Activated T-helper 1 cell treated with anti-CD3 and anti-CD28 coated beads, Interleukin-12 subunit alpha, Interleukin-12 subunit beta, Interleukin-2, Interleukin-4 antibody, amounts not matched to agents 30 ng/mL and 10 ng/mL and 1 ng/mL, durations not matched to agents 14 hours and 24 hours and 36 hours (primary cell): ENCODE data around the gene IPO9. TPM values are rescaled to one million over a fixed set of nuclear protein-coding genes. Genes with fewer than 3 reads are reported as not detected.
"Not testable (repeated sequence)": the region's sequence is repeated elsewhere in the genome, so short reads cannot be mapped to it uniquely, and the experiment has no call there.

ENCODE experiments used
- DNase-seq: peaks from one replicate; pipeline ENCODE4 v3.0.0; 2021; ENCODE audit warnings: low spot score
- H3K27ac Mint-ChIP-seq: one replicate; pipeline ENCODE4 v1.8.0; 2021; ENCODE audit warnings: mild to moderate bottlenecking, mixed read lengths
- H3K27me3 Mint-ChIP-seq: one replicate; pipeline ENCODE4 v1.8.0; 2022; ENCODE audit warnings: mild to moderate bottlenecking, moderate library complexity, mixed read lengths; ENCODE audit not compliant: insufficient read depth
- H3K36me3 Mint-ChIP-seq: one replicate; pipeline ENCODE4 v1.8.0; 2021; ENCODE audit warnings: low read depth, mixed read lengths
- H3K4me1 Mint-ChIP-seq: one replicate; pipeline ENCODE4 v1.8.0; 2021; ENCODE audit warnings: low read depth, mixed read lengths
- H3K4me3 Mint-ChIP-seq: one replicate; pipeline ENCODE4 v1.8.0; 2021; ENCODE audit warnings: mild to moderate bottlenecking, moderate library complexity, mixed read lengths
- H3K9me3 Mint-ChIP-seq: one replicate; pipeline ENCODE4 v1.8.0; 2021; ENCODE audit warnings: mixed read lengths
- intact Hi-C: fragments of 100-400 bp; cut with micrococcal nuclease; formaldehyde crosslinking; loops from one replicate; pipeline ENCODE4 v1.15.1; 2024
- total RNA-seq: library from RNA; stranded (reverse); gene quantifications from 2 replicates; pipeline ENCODE4 v1.2.3, GENCODE V29; 2022

The IPO9 gene
- total RNA-seq, 1 donor from 2014 or later = 58.5 TPM

DNA sequence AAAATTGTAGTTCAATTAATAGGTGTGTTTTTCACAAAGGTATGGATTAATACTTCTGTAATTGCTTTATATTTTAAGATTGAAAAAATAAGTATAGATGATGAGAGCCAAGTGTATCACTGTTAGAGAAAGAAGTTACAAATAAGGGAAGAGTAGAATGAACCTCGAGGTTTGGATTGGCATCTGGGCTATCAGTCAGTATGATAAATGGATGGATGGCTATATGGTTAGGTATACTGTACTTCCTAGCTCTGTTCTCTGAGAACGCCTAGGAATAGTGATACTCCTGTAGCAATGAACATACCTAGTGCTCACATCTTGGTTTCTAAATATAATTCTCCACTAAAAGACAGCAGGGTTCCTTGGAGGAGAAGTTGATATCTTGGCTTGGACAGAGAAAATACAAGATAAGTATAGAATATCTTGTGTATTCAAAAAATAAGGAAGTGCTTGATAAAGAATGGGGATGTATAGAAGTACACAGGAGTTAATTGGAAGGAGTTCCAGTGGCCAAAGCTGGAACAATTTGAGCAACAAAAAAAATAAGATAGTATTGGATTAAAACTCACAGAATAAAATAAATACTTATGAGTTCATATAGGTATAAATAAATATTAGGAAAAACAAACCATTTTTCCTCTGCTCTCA is 12.4 kb downstream of the IPO9 start:
- peaks cover 33% of the 10 kb centered on the region for H3K4me1 Mint-ChIP-seq
- no peaks in the 10 kb centered on the region for H3K27me3 Mint-ChIP-seq
- no peak overlapping the region for H3K4me3 Mint-ChIP-seq
- intact Hi-C loops = no loop called here
- no peak overlapping the region for H3K27ac Mint-ChIP-seq
- no peak for DNase-seq
- H3K36me3 Mint-ChIP-seq = peaks cover 19% of the 10 kb centered on the region
- H3K9me3 Mint-ChIP-seq = no peaks in the 10 kb centered on the region

DNA sequence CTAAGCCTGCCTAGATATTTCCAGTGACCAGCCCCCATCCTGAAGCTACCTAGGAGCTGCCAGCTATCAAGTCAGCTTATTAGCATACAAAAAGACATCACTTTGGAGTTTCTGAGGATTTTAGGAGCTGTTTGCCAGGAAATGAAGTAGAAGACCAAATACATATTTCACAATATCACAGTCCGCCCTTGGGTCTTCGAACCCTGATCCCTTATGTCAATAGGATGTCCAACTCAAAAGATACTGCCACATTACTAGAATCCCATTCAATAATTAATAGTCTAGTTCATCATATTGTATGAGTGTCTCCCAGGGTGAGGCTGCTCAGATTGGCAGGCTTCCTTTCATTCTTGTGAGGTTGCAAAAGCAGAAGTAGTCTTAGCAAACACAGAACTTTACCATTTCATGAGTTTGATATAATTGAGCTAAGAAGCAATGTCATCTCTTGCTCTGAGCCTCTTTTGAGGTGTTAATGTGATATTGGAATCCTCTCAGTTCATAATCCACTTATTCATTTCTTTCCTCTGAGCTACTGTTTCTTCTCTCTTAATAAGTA is 13.6 kb downstream of the IPO9 start:
- DNase-seq = no peak
- Mint-ChIP-seq H3K4me1 (peaks cover 29% of the 10 kb centered on the region), H3K4me3 (no peak overlapping the region), H3K27me3 (no peaks in the 10 kb centered on the region), H3K9me3 (no peaks in the 10 kb centered on the region), H3K27ac (no peak overlapping the region), H3K36me3 (peaks cover 13% of the 10 kb centered on the region)
- intact Hi-C loops = no loop called here

DNA sequence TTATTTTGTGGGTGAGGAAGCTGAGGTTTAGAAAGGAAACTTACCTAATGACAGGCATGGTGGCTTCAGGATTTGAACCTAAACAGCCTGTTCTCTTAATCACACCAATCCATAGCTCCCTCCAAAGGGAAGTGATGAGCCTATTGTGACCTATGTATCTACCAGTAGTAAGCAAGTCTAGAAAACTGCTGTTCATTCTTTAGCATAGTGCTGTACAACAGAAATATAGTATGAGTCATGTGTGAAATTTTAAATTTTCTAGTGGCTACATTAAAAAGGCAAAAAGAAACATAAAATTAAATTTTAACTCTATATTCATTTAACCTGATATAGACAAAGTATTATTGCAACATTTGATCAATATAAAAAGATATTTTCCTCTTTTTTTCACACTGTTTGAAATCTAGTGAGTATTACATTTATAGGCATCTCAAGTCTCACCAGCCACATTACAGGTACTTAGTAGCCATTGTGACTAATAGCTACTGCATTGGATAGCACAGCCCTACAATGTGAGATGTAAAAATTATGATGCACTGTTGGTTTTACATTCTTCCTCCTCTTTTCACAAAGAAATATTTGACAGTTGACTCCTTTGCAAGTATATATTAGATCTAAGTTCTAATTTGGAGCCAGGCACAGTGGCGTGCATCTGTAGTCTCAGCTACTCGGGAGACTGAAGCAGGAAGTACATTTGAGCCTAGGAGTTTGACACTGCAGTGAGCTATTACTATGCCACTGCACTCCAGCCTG is 16.6 kb downstream of the IPO9 start:
- Mint-ChIP-seq H3K27ac (peak overlapping the region; percentile 34), H3K9me3 (no peaks in the 10 kb centered on the region), H3K4me3 (no peak overlapping the region), H3K4me1 (peaks cover 23% of the 10 kb centered on the region), H3K36me3 (peaks cover 22% of the 10 kb centered on the region), H3K27me3 (no peaks in the 10 kb centered on the region)
- DNase-seq = no peak
- intact Hi-C loops = no loop called here

DNA sequence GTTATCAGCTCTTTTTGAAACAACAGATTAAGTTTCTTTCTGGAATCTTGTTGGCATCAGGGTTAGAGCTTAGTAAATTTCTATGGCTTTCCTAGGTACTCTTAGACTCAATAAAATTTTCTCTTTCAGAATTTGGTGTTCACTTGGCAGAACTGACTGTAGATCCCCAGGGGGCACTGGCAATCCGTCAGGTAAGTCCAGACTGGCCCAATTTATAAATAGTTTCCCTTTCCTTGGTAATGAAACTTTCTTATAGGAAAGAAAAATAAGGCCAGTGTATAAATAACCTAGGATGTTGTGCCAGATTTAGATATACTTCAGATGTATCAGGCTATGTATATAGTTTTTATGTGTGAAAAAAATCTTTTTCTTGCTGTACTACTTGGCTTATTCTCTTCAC is 18.2 kb downstream of the IPO9 start:
- peaks cover 25% of the 10 kb centered on the region for H3K36me3 Mint-ChIP-seq
- DNase-seq = no peak

DNA sequence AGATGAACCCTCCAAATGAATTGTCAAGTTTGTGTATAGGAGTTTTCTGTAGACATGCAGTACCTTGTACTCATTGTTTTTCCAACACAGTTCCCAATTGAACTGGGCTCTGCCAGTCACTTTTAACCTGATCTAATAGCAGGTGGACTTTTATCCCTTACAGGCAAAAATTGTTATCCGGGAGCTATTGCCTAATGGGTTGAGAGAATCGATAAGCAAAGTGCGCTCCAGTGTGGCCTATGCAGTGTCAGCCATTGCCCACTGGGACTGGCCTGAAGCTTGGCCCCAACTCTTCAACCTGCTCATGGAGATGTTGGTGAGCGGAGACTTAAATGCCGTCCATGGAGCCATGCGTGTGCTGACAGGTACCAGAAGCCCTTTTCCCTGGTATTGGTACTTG is 19.3 kb downstream of the IPO9 start:
- Mint-ChIP-seq H3K9me3 (no peaks in the 10 kb centered on the region), H3K36me3 (peaks cover 27% of the 10 kb centered on the region), H3K27ac (no peak overlapping the region), H3K4me3 (no peak overlapping the region), H3K27me3 (no peaks in the 10 kb centered on the region), H3K4me1 (peaks cover 13% of the 10 kb centered on the region)
- intact Hi-C loops = no loop called here
- no peak for DNase-seq

More for the DNA sequence above, 18.2 kb downstream of the IPO9 start:
- H3K27me3 Mint-ChIP-seq = no peaks in the 10 kb centered on the region
- H3K27ac Mint-ChIP-seq = no peak overlapping the region
- intact Hi-C loops = no loop called here
- no peaks in the 10 kb centered on the region for H3K9me3 Mint-ChIP-seq
- H3K4me3 Mint-ChIP-seq = no peak overlapping the region
- H3K4me1 Mint-ChIP-seq = peaks cover 19% of the 10 kb centered on the region

DNA sequence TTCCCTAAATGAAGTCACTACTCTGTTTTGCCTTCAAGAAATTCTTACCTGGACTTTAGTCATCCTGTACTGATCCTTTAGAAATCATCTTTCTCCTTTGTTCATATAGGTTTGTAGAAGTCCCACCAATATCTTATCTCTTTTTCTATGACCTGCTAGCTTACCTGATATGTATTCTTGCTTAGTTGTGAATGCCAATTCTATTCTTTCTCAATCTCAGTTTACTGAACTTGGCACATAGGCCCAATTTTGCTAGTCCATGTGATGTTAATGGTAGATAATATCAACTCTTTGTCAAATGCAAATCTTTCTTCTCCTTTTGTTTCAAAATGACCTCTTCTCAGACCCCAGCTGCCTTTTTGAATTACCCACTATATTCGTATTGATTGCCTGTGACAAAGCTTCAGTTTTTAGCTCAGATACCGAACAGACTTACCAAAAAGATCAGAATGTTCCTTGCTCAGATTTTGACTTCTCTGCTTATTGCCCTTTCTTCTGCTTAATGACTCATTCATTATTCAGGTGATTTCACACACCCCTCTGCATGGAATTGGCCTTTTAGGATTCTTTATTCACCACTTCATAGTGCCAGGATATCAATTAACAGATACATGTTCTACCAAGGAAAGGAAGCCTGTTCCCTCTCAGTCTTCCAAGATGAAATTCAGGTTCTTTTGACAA is 20.6 kb downstream of the IPO9 start:
- Mint-ChIP-seq H3K36me3 (peaks cover 32% of the 10 kb centered on the region), H3K9me3 (no peaks in the 10 kb centered on the region), H3K4me1 (peaks cover 13% of the 10 kb centered on the region), H3K27me3 (no peaks in the 10 kb centered on the region), H3K4me3 (no peak overlapping the region), H3K27ac (no peak overlapping the region)
- intact Hi-C loops = no loop called here
- DNase-seq = no peak

DNA sequence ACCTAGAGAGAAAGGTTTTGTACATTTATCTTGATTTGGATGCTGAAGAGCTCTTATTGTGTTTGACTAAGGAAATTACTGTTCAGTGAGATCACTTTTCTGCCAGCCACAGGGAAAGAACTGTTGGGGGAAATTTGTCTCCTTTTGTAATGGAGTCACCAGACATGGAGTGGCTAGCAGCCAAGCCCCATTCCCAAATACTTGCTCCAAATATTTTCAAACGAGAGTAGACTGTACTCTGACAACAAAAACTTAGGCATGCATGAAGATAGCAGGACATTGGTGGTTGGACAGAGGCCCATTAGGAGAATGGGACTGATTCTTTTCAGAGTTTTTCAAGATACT is 21.1 kb downstream of the IPO9 start:
- H3K4me1 Mint-ChIP-seq = peaks cover 13% of the 10 kb centered on the region
- intact Hi-C loops = no loop called here
- no peaks in the 10 kb centered on the region for H3K27me3 Mint-ChIP-seq
- no peak overlapping the region for H3K4me3 Mint-ChIP-seq
- no peak for DNase-seq
- peaks cover 37% of the 10 kb centered on the region for H3K36me3 Mint-ChIP-seq
- H3K9me3 Mint-ChIP-seq = no peaks in the 10 kb centered on the region
- H3K27ac Mint-ChIP-seq = no peak overlapping the region

DNA sequence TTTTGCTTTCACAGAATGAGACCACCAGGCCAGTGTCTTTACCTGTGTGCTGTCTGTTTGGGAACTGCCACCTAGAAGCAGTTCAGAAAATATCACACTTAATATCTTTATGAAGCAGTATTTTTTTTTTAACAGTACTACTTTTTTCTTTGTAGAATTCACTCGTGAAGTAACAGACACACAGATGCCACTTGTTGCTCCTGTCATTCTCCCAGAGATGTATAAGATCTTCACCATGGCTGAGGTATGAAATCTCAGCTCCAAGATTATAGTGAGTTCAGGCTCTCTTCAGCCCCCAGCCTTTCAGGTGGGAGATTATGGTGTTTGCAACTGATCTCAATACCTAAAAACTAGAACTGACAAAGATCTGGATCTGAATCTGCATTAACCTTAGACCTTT is 23.0 kb downstream of the IPO9 start:
- H3K27ac Mint-ChIP-seq = no peak overlapping the region
- DNase-seq = no peak
- intact Hi-C loops = no loop called here
- no peak overlapping the region for H3K4me3 Mint-ChIP-seq
- peaks cover 49% of the 10 kb centered on the region for H3K36me3 Mint-ChIP-seq
- peaks cover 5% of the 10 kb centered on the region for H3K4me1 Mint-ChIP-seq
- no peaks in the 10 kb centered on the region for H3K9me3 Mint-ChIP-seq
- H3K27me3 Mint-ChIP-seq = no peaks in the 10 kb centered on the region

DNA sequence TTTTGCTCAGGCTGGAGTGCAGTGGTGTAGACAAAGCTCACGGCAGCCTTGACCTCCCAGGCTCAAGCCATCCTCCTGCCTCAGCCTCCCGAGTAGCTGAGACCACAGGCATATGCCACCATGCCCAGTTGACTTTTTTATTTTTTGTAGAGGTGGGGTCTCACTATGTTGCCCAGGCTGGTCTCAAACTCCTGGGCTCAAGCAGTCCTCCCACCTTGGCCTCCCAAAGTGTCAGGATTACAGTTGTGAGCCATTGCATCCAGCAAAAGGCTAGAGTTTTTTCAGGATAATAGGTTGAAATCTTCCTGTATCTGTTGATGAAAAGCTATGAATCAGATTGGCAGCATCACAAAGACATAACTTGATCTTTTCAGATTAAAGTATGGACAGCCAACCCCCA is 27.8 kb downstream of the IPO9 start:
- H3K27me3 Mint-ChIP-seq, H3K4me3 Mint-ChIP-seq, DNase-seq, intact Hi-C loops, H3K4me1 Mint-ChIP-seq, H3K27ac Mint-ChIP-seq, H3K9me3 Mint-ChIP-seq: not testable (repeated sequence)
- peaks cover 57% of the 10 kb centered on the region for H3K36me3 Mint-ChIP-seq

DNA sequence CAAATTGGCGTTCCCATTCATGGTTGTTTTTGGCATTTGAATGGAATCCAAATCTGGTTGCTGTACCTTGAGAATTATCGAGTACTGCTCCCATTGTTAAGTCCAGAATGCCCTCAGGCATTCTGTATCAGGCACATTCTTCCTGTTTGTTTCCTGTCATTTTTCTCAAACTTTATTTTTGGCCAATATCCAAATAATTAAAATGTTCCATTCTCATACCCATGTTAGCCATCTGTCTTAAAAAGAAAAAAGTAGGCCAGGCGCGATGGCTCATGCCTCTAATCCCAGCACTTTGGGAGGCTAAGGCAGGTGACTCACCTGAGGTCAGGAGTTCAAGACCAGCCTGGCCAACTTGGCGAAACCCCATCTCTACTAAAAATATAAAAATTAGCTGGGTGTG is 30.5 kb downstream of the IPO9 start:
- peaks cover 52% of the 10 kb centered on the region for H3K36me3 Mint-ChIP-seq
- H3K27ac Mint-ChIP-seq = no peak overlapping the region

DNA sequence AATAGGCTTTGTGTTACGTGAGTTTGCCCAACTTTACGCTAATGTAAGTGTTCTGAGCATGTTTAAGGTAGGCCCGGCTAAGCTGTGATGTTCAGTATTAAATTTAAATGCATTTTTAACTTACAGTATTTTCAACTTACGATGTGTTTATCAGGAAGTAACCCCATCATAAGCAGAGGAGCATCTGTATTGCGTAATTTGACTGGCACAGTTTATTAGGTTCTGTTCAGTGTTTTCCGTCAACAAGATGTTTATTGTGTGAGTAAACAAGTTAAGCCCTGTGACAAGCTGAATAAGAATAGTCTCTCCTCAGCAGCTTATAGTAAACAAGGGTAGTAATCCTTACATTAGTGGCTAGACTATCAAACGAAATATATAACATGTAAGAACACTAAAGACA is 32.5 kb downstream of the IPO9 start:
- intact Hi-C loops = no loop called here
- H3K9me3 Mint-ChIP-seq = no peaks in the 10 kb centered on the region
- H3K27me3 Mint-ChIP-seq = no peaks in the 10 kb centered on the region
- no peak overlapping the region for H3K27ac Mint-ChIP-seq
- no peak for DNase-seq
- H3K4me1 Mint-ChIP-seq = peaks cover 9% of the 10 kb centered on the region
- no peak overlapping the region for H3K4me3 Mint-ChIP-seq
- peaks cover 43% of the 10 kb centered on the region for H3K36me3 Mint-ChIP-seq

More for the DNA sequence above, 30.5 kb downstream of the IPO9 start:
- H3K9me3 Mint-ChIP-seq = no peaks in the 10 kb centered on the region
- no peaks in the 10 kb centered on the region for H3K27me3 Mint-ChIP-seq
- intact Hi-C loops = no loop called here
- no peaks in the 10 kb centered on the region for H3K4me1 Mint-ChIP-seq
- DNase-seq = no peak
- no peak overlapping the region for H3K4me3 Mint-ChIP-seq

DNA sequence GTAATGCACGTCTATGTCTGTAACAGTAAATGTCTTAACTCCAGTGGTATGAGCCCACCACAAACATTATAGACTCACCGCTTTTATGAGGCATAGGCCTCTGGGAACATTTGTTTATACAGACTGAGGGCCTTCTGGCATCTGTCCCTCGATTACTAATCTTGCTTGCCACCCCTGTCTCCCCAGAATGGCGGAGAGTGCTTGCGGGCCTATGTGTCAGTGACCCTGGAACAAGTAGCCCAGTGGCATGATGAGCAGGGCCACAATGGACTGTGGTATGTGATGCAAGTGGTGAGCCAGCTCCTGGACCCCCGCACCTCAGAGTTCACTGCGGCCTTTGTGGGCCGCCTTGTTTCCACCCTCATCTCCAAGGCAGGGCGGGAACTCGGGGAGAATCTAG is 41.4 kb downstream of the IPO9 start:
- Mint-ChIP-seq H3K27ac (no peak overlapping the region), H3K36me3 (peaks cover 64% of the 10 kb centered on the region)
- intact Hi-C loops = no loop called here

DNA sequence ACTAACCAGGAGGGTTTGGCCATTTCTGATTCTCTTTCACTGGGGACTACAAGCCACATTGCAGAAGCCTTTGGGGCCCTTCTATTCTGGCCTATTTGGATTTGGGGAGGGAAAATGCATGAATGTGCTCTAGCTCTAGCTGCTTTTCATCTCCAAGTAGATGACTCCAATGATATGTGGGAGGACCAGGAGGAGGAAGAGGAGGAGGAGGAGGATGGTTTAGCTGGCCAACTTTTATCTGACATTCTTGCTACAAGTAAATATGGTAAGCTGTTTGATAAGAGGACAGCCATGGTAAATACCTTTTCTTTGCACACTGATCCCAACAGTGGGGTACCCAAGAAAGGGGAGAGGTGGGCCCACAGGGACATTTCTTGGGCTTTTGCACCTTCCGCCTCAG is 45.7 kb downstream of the IPO9 start:
- no peak overlapping the region for H3K4me3 Mint-ChIP-seq
- intact Hi-C loops = no loop called here
- H3K27me3 Mint-ChIP-seq = no peaks in the 10 kb centered on the region
- no peaks in the 10 kb centered on the region for H3K9me3 Mint-ChIP-seq
- no peak for DNase-seq
- peaks cover 66% of the 10 kb centered on the region for H3K36me3 Mint-ChIP-seq
- H3K27ac Mint-ChIP-seq = no peak overlapping the region
- no peaks in the 10 kb centered on the region for H3K4me1 Mint-ChIP-seq

More for the DNA sequence above, 41.4 kb downstream of the IPO9 start:
- peaks cover 9% of the 10 kb centered on the region for H3K4me1 Mint-ChIP-seq
- H3K4me3 Mint-ChIP-seq = no peak overlapping the region
- no peak for DNase-seq
- no peaks in the 10 kb centered on the region for H3K9me3 Mint-ChIP-seq
- H3K27me3 Mint-ChIP-seq = no peaks in the 10 kb centered on the region
